GM18498 (cell line): ENCODE measurements around the gene TSEN34.
"Not testable (repeated sequence)": the region's sequence is repeated elsewhere in the genome, so short reads cannot be mapped to it uniquely, and the experiment has no call there.

ENCODE experiments used
- ATAC-seq: cut with Tn5 transposase; IDR thresholded peaks from one replicate; pipeline ENCODE4 v1.9.1; 2021; ENCODE audit warnings: mild to moderate bottlenecking, moderate library complexity; ENCODE audit not compliant: unreplicated experiment

The TSEN34 gene

GRCh38 chr19:54207193-54207592 lies 16.1 kb downstream of the TSEN34 start:
- not testable (repeated sequence) for ATAC-seq

- no peak for ATAC-seq
These were observed 16.5 kb downstream of the TSEN34 start for GRCh38 chr19:54207676-54207982.

GRCh38 chr19:54207983-54208783 lies 17.1 kb downstream of the TSEN34 start:
- ATAC-seq: peak; percentile 40

- ATAC-seq: no peak
These were observed 17.6 kb downstream of the TSEN34 start for GRCh38 chr19:54208784-54209057.

GRCh38 chr19:54209058-54209810 lies 18.1 kb downstream of the TSEN34 start:
- ATAC-seq: no peak

GRCh38 chr19:54209811-54210494 lies 18.8 kb downstream of the TSEN34 start:
- no peak for ATAC-seq

GRCh38 chr19:54211235-54211634 lies 20.1 kb downstream of the TSEN34 start:
- no peak for ATAC-seq

- not testable (repeated sequence) for ATAC-seq
These were observed 23.1 kb downstream of the TSEN34 start for GRCh38 chr19:54214217-54214616.

GRCh38 chr19:54214734-54215133 lies 23.6 kb downstream of the TSEN34 start:
- ATAC-seq: not testable (repeated sequence)

GRCh38 chr19:54216869-54217268 lies 25.8 kb downstream of the TSEN34 start:
- no peak for ATAC-seq

GRCh38 chr19:54217517-54218247 lies 26.6 kb downstream of the TSEN34 start:
- not testable (repeated sequence) for ATAC-seq

- ATAC-seq: no peak
These were observed 27.2 kb downstream of the TSEN34 start for GRCh38 chr19:54218259-54218658.

- no peak for ATAC-seq
These were observed 28.0 kb downstream of the TSEN34 start for GRCh38 chr19:54218960-54219661.

GRCh38 chr19:54219702-54220101 lies 28.6 kb downstream of the TSEN34 start:
- ATAC-seq: not testable (repeated sequence)

- ATAC-seq: not testable (repeated sequence)
These were observed 30.8 kb downstream of the TSEN34 start for GRCh38 chr19:54221947-54222346.

GRCh38 chr19:54222474-54223276 lies 31.6 kb downstream of the TSEN34 start, which contains the start of gene LILRB3:
Gene LILRB3, minus strand, starts transcription at chr19:54223007. Its CDS starts 31 bp downstream, at chr19:54222976.
- not testable (repeated sequence) for ATAC-seq

GRCh38 chr19:54223277-54223936 lies 32.3 kb downstream of the TSEN34 start:
- not testable (repeated sequence) for ATAC-seq

GRCh38 chr19:54223937-54224281 lies 32.8 kb downstream of the TSEN34 start:
- ATAC-seq: not testable (repeated sequence)

GRCh38 chr19:54224619-54225018 lies 33.5 kb downstream of the TSEN34 start:
- ATAC-seq: not testable (repeated sequence)
